Breast epithelium (tissue), 3 donors: Measurements from ENCODE around the gene ERGIC1.

Experiments used
- CTCF ChIP-seq, 3 donors: fragments of 450-650 bp; IDR thresholded peaks; one replicate each; pipeline ENCODE4 v1.5.1; 2016 to 2017; ENCODE audit warnings: antibody characterized with exemption in 3 of 3, mild to moderate bottlenecking in 3 of 3, moderate library complexity in 3 of 3
- POLR2A ChIP-seq: fragments of 450-650 bp; IDR thresholded peaks from one replicate; pipeline ENCODE4 v1.6.1; 2016; ENCODE audit warnings: antibody characterized with exemption, mild to moderate bottlenecking, moderate library complexity

DNA sequence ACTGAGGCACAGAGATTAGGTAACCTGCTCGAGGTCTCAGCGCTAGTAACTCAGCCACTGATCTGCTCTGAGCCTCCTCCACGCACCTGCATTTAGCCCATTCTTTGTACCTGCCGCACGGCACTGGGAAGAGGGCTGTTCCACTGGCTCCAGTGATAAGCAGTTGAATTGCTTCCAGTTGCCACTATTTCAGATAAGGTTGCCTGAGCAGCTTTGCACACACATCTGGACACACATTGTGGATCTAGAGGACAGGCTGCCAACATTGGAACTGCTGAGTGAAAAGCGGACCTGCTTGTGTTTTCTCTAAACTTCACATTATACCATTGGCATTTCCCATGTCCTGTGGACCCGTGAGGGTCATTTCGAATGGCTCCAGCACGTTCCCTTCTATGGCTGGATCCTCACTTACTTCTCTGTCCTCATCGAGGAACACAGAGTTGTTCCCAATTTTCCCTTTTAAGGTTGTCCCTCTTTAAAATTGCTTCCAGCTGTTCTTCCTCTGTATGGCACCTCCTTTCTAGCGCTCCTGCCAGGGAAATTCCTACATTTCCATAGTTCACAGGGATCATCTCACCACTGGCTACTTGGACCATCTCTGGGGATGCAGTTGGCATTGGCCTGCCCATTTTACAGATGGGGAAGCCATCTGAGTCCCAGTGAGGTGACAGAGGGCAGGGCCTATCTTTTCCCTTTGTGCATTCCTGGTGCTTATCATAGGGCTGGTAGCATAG lies 79.2 kb downstream of the ERGIC1 start:
- TF ChIP-seq CTCF (IDR thresholded peaks at IDR 0.05) (no peak), POLR2A (no peak)
